ENCODE data around the gene NFAM1.

- no peak for TF ChIP-seq POLR2AphosphoS5 (IDR thresholded peaks at IDR 0.05; ENCODE audit: low read depth, low read length)
- no peak for TF ChIP-seq POLR2A (IDR thresholded peaks at IDR 0.05; ENCODE audit: low read depth, low read length)
These were observed 19.4 kb downstream of the NFAM1 start for GRCh38 chr22:42412744-42413333.
